ENCODE measurements around the gene NCK2.

The NCK2 gene

DNA sequence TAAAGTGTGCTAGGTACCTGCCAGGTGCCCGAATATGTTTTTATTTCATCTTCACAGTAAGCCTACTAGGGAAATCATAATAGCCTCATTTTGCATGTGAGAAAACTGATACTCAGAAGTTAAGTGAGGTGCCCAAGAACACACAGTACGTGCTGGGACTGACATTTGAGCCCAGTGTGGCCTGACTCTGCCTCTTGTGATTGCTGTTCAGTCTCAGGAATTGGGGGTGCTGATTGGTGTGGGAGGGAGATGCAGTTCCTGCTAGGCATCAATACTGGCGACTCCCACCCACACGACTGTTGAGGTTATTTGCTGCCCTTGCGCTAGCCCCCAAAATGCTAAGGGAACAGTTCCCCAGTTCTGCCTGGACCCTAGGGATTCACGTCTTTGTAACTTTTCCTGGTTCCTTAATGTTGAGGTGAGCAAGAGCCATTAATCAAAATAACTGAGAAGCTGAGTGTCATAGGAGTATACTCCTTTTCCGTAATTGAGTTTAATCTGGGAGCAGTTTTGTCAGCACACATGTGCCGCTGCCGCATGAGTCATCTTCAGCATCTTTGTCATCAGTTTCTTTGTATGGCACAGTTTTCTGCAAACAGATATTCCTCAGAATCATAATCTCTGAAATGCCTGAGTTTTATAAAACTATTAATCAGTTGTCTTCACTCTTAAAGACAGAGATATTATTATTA is 120.7 kb downstream of the NCK2 start:
- ChIA-PET POLR2A (no interaction called here), CTCF (interaction anchor here (0.9 kb wide), 1 partner anchor 320 kb away, joined by 4 read pairs; no protein-coding TSS in a partner anchor)
- TF ChIP-seq BHLHE40 (IDR thresholded peaks at IDR 0.05; ENCODE audit: borderline replicate concordance) (no peak), TARDBP (IDR thresholded peaks at IDR 0.05) (no peak), FOXM1 (IDR thresholded peaks at IDR 0.05; ENCODE audit: borderline replicate concordance) (no peak), FOXA1 (IDR thresholded peaks at IDR 0.05) (no peak), L3MBTL2 (conservative IDR thresholded peaks at IDR 0.05) (no peak), NFRKB (IDR thresholded peaks at IDR 0.05) (no peak), ZNF384 (IDR thresholded peaks at IDR 0.05) (no peak), HDGF (IDR thresholded peaks at IDR 0.05; ENCODE audit: borderline replicate concordance) (no peak), CTBP1 (IDR thresholded peaks at IDR 0.05; ENCODE audit: borderline replicate concordance) (no peak), FOXK2 (IDR thresholded peaks at IDR 0.05) (no peak), ARNT (IDR thresholded peaks at IDR 0.05) (no peak), ELF4 (IDR thresholded peaks at IDR 0.05) (no peak), LEF1 (IDR thresholded peaks at IDR 0.05; ENCODE audit: borderline replicate concordance) (no peak)
- TF ChIP-seq, protein P1, sequence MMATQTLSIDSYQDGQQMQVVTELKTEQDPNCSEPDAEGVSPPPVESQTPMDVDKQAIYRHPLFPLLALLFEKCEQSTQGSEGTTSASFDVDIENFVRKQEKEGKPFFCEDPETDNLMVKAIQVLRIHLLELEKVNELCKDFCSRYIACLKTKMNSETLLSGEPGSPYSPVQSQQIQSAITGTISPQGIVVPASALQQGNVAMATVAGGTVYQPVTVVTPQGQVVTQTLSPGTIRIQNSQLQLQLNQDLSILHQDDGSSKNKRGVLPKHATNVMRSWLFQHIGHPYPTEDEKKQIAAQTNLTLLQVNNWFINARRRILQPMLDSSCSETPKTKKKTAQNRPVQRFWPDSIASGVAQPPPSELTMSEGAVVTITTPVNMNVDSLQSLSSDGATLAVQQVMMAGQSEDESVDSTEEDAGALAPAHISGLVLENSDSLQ (IDR thresholded peaks at IDR 0.05): no peak
- no peak for DNase-seq (ENCODE audit: extremely low spot score)

DNA sequence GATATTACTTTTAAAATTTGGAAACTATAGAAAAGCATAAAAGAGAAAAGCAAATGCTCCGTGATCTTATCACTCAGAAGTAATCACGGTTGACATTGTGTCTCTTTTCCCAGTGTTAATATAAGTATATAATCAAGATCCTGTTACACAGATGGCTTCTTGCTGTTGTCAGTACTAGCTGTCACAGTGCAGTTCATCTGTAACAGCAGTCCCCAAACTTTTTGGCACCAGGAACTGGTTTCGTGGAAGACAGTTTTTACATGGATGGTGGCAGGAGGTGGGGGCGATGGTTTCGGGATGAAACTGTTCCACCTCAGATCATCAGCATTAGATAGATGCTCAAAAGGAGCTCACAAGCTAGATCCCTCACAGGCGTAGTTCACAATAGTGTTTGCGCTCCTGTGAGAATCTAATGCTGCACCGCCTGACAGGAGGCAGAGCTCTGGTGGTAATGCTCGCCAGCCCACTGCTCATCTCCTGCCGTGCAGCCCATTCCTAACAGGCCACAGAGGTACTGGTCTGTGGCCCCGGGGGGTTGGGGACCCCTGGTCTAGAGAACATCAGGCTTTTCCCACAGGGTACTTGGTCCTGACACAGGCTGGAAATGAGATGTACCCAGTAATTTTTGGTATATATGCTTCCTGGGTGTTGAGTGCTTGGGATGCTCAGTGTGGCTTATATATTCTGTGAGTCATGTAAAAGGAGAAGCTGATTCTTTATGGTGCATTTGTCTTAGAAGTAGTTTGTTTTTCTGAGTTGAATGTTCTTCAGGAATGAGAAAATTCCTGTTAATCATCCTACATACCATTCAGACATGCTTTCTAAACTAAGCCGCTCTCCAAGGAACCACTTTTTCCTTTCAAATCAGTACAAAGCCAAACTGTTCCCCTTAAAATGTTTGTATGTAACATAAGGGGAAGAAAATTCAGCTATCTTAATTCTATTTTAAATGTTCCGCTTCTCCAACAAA is 121.8 kb downstream of the NCK2 start:
- ChIA-PET CTCF (no interaction called here), POLR2A (no interaction called here)
- TF ChIP-seq ZNF384 (IDR thresholded peaks at IDR 0.05): no peak
- no peak for TF ChIP-seq CTBP1 (IDR thresholded peaks at IDR 0.05; ENCODE audit: borderline replicate concordance)
- no peak for TF ChIP-seq SP1 (IDR thresholded peaks at IDR 0.05)
- TF ChIP-seq FOXA1 (IDR thresholded peaks at IDR 0.05): no peak
- no peak for TF ChIP-seq NFRKB (IDR thresholded peaks at IDR 0.05)
- no peak for TF ChIP-seq HDGF (IDR thresholded peaks at IDR 0.05; ENCODE audit: borderline replicate concordance)
- TF ChIP-seq, protein P1 (IDR thresholded peaks at IDR 0.05): no peak
- DNase-seq (ENCODE audit: extremely low spot score): no peak

DNA sequence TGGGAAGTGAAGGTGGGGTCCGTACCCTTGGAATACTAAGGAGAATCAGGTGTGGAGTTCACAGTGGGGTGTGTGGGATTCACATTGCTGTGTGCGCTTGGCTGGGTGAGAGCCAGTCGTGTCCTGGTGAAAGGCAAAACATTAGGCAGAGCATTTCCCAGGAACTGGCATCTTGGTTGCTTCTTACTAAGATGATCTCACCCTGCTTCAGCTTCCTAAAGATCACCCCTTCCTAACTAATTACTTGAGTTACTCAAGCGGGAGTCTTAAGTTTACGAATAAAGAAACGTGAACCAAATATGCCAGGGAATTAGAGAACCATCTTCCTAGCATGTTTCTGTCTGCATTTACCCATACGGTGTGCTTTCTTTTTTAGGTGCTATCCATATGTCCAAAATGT is 122.9 kb downstream of the NCK2 start:
- TF ChIP-seq LEF1 (IDR thresholded peaks at IDR 0.05; ENCODE audit: borderline replicate concordance) (no peak), CTBP1 (IDR thresholded peaks at IDR 0.05; ENCODE audit: borderline replicate concordance) (no peak), ZNF384 (IDR thresholded peaks at IDR 0.05) (no peak), FOXA1 (IDR thresholded peaks at IDR 0.05) (no peak), TARDBP (IDR thresholded peaks at IDR 0.05) (no peak), FOXM1 (IDR thresholded peaks at IDR 0.05; ENCODE audit: borderline replicate concordance) (no peak), L3MBTL2 (conservative IDR thresholded peaks at IDR 0.05) (no peak), HDGF (IDR thresholded peaks at IDR 0.05; ENCODE audit: borderline replicate concordance) (no peak)
- TF ChIP-seq, protein P1 (IDR thresholded peaks at IDR 0.05): no peak
- no peak for DNase-seq (ENCODE audit: extremely low spot score)
- POLR2A ChIA-PET: no interaction called here
- CTCF ChIA-PET: no interaction called here

DNA sequence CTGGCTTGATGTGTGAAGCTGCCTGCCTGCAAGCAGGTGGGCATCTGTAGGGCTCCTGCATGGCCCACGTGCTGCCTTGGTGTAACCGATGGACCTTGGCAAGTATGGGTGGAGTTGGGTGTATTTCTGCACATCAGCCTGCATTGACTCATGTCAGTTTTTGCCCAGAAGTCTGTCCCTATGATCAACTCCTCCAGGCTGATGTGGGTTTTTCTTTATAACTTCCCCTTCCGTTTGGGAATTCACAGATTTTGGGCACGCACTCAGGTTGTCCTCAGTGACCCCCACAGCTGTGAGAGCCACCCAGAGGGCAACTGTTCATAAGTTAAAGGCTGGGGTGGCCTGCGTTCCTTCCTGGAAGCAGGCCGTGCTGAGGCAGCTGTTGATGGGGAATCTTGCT is 123.3 kb downstream of the NCK2 start:
- ChIA-PET CTCF (no interaction called here), POLR2A (no interaction called here)
- no peak for DNase-seq (ENCODE audit: extremely low spot score)
- TF ChIP-seq TARDBP (IDR thresholded peaks at IDR 0.05): no peak

DNA sequence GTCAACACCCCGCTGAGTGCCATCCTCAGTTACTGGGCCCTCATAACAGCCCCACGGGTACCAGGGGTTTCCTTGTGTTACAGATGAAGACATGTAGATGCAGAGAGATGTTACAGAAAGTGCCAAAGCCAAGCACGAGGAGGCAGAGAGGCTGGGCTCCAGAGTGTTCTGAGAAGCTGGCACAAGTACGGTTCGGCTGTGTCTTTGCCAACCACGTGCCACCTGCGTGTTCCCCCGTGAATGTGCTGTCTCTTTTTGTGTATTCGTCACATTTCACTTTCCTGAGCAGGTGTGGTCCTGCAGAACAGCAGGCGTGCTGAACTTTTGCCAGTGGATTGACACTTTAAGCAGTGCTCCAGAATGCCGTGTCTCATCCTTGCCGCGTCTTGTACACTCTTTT is 124.6 kb downstream of the NCK2 start:
- TF ChIP-seq NFRKB (IDR thresholded peaks at IDR 0.05) (no peak), SUZ12 (IDR thresholded peaks at IDR 0.05) (no peak), TARDBP (IDR thresholded peaks at IDR 0.05) (no peak), ARNT (IDR thresholded peaks at IDR 0.05) (no peak), CTBP1 (IDR thresholded peaks at IDR 0.05; ENCODE audit: borderline replicate concordance) (no peak), ELF4 (IDR thresholded peaks at IDR 0.05) (no peak), LEF1 (IDR thresholded peaks at IDR 0.05; ENCODE audit: borderline replicate concordance) (no peak), BHLHE40 (IDR thresholded peaks at IDR 0.05; ENCODE audit: borderline replicate concordance) (no peak), L3MBTL2 (conservative IDR thresholded peaks at IDR 0.05) (no peak), HDGF (IDR thresholded peaks at IDR 0.05; ENCODE audit: borderline replicate concordance) (no peak)
- TF ChIP-seq, protein P1 (IDR thresholded peaks at IDR 0.05): no peak
- ChIA-PET CTCF (no interaction called here), POLR2A (no interaction called here)
- no peak for DNase-seq (ENCODE audit: extremely low spot score)

DNA sequence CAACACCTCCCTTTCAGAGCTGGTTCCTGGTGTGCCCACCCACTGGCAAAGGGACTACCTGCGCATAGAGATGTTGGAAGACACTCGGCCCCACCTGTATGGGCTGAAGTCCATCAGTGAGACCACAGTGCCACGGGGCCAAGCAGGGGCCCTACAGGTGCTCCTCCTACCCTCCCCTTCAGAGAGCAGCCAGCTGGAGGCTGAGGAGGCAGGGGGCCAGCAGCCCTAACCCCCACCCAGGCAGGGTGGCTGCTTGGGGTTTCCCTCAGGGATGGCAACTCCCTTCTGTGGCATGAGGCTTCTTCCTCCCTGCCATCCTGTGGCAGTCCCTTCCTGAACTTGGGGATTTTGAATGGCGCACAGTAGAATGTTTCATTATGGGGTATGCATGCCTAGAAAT is 125.3 kb downstream of the NCK2 start:
- ChIA-PET POLR2A (no interaction called here), CTCF (no interaction called here)
- TF ChIP-seq ELF4 (IDR thresholded peaks at IDR 0.05) (no peak), HDGF (IDR thresholded peaks at IDR 0.05; ENCODE audit: borderline replicate concordance) (no peak), FOXK2 (IDR thresholded peaks at IDR 0.05) (no peak), FOXM1 (IDR thresholded peaks at IDR 0.05; ENCODE audit: borderline replicate concordance) (no peak), CTBP1 (IDR thresholded peaks at IDR 0.05; ENCODE audit: borderline replicate concordance) (no peak), FOXA1 (IDR thresholded peaks at IDR 0.05) (no peak), ARNT (IDR thresholded peaks at IDR 0.05) (no peak), TARDBP (IDR thresholded peaks at IDR 0.05) (no peak), SP1 (IDR thresholded peaks at IDR 0.05) (no peak), L3MBTL2 (conservative IDR thresholded peaks at IDR 0.05) (no peak), SUZ12 (IDR thresholded peaks at IDR 0.05) (no peak), BHLHE40 (IDR thresholded peaks at IDR 0.05; ENCODE audit: borderline replicate concordance) (no peak), NFRKB (IDR thresholded peaks at IDR 0.05) (no peak), LEF1 (IDR thresholded peaks at IDR 0.05; ENCODE audit: borderline replicate concordance) (no peak), ZNF384 (IDR thresholded peaks at IDR 0.05) (no peak)
- TF ChIP-seq, protein P1 (IDR thresholded peaks at IDR 0.05): no peak
- no peak for DNase-seq (ENCODE audit: extremely low spot score)

All from HEK293T (cell line).